Measurements from ENCODE around the gene POU2F3. TPM values are rescaled to one million over a fixed set of nuclear protein-coding genes. Genes with fewer than 3 reads are reported as not detected.

POU2F3 gene
- total RNA-seq, 1 donor from 2014 or later, result 0.97 TPM

DNA sequence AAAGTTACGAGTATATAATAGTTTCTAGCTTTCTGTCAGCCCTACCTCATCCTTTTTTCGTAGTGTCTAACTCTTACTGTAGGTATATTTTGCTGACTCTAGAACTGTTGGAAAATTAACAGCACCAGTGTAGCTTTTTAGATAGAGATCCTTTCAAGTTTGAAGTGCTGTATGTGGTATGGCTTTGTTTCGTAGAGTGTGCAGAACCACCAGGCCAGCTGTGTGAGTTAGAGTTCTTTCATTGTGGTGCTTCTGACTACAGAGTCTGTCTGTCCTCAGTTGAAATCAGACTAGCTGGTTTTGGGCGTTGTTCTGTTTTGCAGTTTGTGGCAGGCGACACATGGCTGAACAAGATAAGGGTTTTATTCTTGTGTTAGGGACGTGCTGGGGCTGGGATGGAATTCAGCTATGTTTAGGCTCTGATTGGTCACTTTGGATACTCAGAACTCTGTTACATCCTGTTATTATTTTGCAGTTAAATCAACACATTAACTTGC lies 99.5 kb downstream of the POU2F3 start:
- no peaks in the 10 kb centered on the region for H3K9me3 Mint-ChIP-seq (ENCODE audit: unreplicated experiment)
- H3K27ac Mint-ChIP-seq (ENCODE audit: unreplicated experiment), result peak overlapping the region; percentile 98

DNA sequence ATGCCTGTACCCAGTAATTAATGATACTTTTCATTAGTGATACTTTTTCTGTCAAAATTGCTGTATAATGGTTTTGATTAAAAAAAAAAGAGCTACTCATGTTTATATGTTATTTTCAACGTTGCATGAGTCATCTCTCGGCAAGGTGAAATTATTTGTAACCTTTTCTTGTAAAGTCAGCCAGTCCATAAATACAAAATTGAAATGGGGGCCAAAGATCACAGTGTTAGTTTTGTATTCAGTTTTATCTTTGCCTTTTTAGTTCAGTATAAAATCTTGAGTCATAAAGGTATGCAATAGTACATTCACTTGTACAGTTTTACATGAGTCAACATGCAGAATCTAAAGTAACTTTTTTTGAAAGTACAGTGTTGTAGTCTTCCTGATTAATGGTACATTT lies 100.6 kb downstream of the POU2F3 start:
- Mint-ChIP-seq H3K9me3 (ENCODE audit: unreplicated experiment) (no peaks in the 10 kb centered on the region), H3K36me3 (ENCODE audit: low read depth, unreplicated experiment) (peaks cover 11% of the 10 kb centered on the region), H3K27ac (ENCODE audit: unreplicated experiment) (peak overlapping the region; percentile 98), H3K4me3 (ENCODE audit: unreplicated experiment) (peak overlapping the region; percentile 21), H3K4me1 (ENCODE audit: unreplicated experiment) (peaks cover 51% of the 10 kb centered on the region), H3K27me3 (ENCODE audit: unreplicated experiment) (peaks cover 6% of the 10 kb centered on the region)
- TF ChIP-seq, protein P1, sequence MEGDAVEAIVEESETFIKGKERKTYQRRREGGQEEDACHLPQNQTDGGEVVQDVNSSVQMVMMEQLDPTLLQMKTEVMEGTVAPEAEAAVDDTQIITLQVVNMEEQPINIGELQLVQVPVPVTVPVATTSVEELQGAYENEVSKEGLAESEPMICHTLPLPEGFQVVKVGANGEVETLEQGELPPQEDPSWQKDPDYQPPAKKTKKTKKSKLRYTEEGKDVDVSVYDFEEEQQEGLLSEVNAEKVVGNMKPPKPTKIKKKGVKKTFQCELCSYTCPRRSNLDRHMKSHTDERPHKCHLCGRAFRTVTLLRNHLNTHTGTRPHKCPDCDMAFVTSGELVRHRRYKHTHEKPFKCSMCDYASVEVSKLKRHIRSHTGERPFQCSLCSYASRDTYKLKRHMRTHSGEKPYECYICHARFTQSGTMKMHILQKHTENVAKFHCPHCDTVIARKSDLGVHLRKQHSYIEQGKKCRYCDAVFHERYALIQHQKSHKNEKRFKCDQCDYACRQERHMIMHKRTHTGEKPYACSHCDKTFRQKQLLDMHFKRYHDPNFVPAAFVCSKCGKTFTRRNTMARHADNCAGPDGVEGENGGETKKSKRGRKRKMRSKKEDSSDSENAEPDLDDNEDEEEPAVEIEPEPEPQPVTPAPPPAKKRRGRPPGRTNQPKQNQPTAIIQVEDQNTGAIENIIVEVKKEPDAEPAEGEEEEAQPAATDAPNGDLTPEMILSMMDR (IDR thresholded peaks at IDR 0.05; ENCODE audit: unreplicated experiment), result no peak
- DNase-seq (ENCODE audit: low spot score), result no peak

More for the DNA sequence above, 99.5 kb downstream of the POU2F3 start:
- H3K4me1 Mint-ChIP-seq (ENCODE audit: unreplicated experiment), result peaks cover 48% of the 10 kb centered on the region
- peaks cover 11% of the 10 kb centered on the region for H3K36me3 Mint-ChIP-seq (ENCODE audit: low read depth, unreplicated experiment)
- peak overlapping the region; percentile 92 for H3K4me3 Mint-ChIP-seq (ENCODE audit: unreplicated experiment)
- TF ChIP-seq, protein P1 (IDR thresholded peaks at IDR 0.05; ENCODE audit: unreplicated experiment), result no peak
- DNase-seq (ENCODE audit: low spot score), result peak; percentile 41
- peaks cover 6% of the 10 kb centered on the region for H3K27me3 Mint-ChIP-seq (ENCODE audit: unreplicated experiment)

DNA sequence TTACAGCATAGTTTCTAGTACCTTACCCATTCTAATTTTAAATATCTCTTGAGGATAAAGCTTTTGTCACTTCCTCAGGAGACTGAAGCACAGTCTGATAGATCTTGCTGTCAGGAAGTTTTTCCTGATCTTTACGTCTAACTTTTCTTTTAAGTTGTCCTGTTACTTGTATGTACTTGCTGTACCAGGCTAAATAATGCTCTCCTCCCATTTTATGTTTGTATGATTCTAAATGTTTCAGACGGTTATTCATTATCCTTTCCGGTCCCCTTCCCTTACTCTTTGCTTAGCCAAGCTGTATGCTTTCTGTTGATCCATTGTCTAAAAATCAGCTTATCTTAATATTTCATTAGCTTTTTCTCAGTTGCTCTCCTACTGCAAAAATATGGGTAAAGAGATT lies 102.3 kb downstream of the POU2F3 start:
- Mint-ChIP-seq H3K4me3 (ENCODE audit: unreplicated experiment) (peak overlapping the region; percentile 52), H3K27ac (ENCODE audit: unreplicated experiment) (peak overlapping the region; percentile 76)
- TF ChIP-seq, protein P1 (IDR thresholded peaks at IDR 0.05; ENCODE audit: unreplicated experiment), result no peak

DNA sequence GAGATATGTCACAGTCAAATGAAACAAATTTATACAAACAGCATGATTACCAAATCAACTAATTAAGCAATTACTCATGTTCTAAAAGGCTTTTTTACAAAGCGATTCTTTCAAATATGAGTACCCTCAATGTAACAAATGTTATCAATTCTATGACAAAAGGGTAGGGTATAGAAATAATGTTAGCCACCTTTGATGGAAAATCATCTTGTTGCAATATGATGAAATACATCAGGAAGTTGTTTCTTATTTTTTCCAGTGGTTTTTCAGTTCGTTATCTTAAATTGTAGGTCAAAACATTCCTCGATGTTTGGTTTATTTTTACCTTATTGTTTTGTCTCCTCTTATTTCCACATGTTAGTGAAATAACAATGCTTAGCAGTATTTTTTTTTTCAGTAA lies 102.7 kb downstream of the POU2F3 start:
- H3K27ac Mint-ChIP-seq (ENCODE audit: unreplicated experiment), result no peak overlapping the region
- H3K9me3 Mint-ChIP-seq (ENCODE audit: unreplicated experiment), result no peaks in the 10 kb centered on the region
- peaks cover 3% of the 10 kb centered on the region for H3K27me3 Mint-ChIP-seq (ENCODE audit: unreplicated experiment)
- DNase-seq (ENCODE audit: low spot score), result no peak
- H3K4me1 Mint-ChIP-seq (ENCODE audit: unreplicated experiment), result peaks cover 60% of the 10 kb centered on the region
- H3K36me3 Mint-ChIP-seq (ENCODE audit: low read depth, unreplicated experiment), result peaks cover 3% of the 10 kb centered on the region
- TF ChIP-seq, protein P1 (IDR thresholded peaks at IDR 0.05; ENCODE audit: unreplicated experiment), result no peak
- peak overlapping the region; percentile 52 for H3K4me3 Mint-ChIP-seq (ENCODE audit: unreplicated experiment)

More for the DNA sequence above, 102.3 kb downstream of the POU2F3 start:
- no peak for DNase-seq (ENCODE audit: low spot score)
- Mint-ChIP-seq H3K9me3 (ENCODE audit: unreplicated experiment) (no peaks in the 10 kb centered on the region), H3K36me3 (ENCODE audit: low read depth, unreplicated experiment) (peaks cover 6% of the 10 kb centered on the region), H3K27me3 (ENCODE audit: unreplicated experiment) (peaks cover 3% of the 10 kb centered on the region), H3K4me1 (ENCODE audit: unreplicated experiment) (peaks cover 59% of the 10 kb centered on the region)

DNA sequence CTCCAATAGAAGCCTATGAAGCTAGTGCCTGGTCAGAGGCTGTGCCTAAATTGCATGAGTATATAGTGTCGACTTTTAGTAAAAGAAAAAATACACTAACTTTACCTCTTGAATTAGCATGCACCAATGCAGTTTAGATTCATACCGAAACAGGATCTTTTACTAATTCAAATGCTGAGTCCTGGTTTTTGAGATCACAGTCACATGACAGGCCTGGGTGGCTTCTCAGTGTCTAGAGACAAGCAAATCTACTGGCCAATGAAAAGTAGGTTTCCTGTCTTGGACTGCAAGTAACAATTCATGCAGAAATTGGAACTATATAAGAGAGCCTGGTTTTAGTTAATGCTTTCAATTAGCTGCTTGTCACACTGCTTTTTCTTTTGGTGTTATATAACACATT lies 103.5 kb downstream of the POU2F3 start:
- no peak for DNase-seq (ENCODE audit: low spot score)
- no peaks in the 10 kb centered on the region for H3K9me3 Mint-ChIP-seq (ENCODE audit: unreplicated experiment)
- H3K27me3 Mint-ChIP-seq (ENCODE audit: unreplicated experiment), result peaks cover 1% of the 10 kb centered on the region
- TF ChIP-seq, protein P1 (IDR thresholded peaks at IDR 0.05; ENCODE audit: unreplicated experiment), result no peak
- no peak overlapping the region for H3K27ac Mint-ChIP-seq (ENCODE audit: unreplicated experiment)
- no peaks in the 10 kb centered on the region for H3K36me3 Mint-ChIP-seq (ENCODE audit: low read depth, unreplicated experiment)
- H3K4me3 Mint-ChIP-seq (ENCODE audit: unreplicated experiment), result no peak overlapping the region
- peaks cover 56% of the 10 kb centered on the region for H3K4me1 Mint-ChIP-seq (ENCODE audit: unreplicated experiment)
